Activated CD4-positive, alpha-beta T cell treated with anti-CD3 and anti-CD28 coated beads for 36 hours (primary cell): ENCODE results near the gene IGFLR1. TPM values are rescaled to one million over a fixed set of nuclear protein-coding genes. Genes with fewer than 3 reads are reported as not detected.

Experiments
- ATAC-seq: fragments of 200-7000 bp; cut with Tn5 transposase; one replicate; pipeline ENCODE4 v1.10.0; 2021; ENCODE audit warnings: mild to moderate bottlenecking, moderate library complexity
- CTCF ChIA-PET: fragments of 350-600 bp; sonication (Branson Sonifier 250); formaldehyde crosslinking; loops from one replicate; lab custom pipeline; 2021; ENCODE audit warnings: antibody characterized with exemption; lab: Charles Lee
- POLR2A ChIA-PET: fragments of 350-600 bp; sonication (Branson Sonifier 250); formaldehyde crosslinking; loops from one replicate; lab custom pipeline; 2021; ENCODE audit warnings: antibody characterized with exemption, inconsistent platforms; lab: Charles Lee
- DNase-seq: peaks from one replicate; pipeline ENCODE4 v3.0.0-alpha.2; 2020
- H3K27ac Mint-ChIP-seq: one replicate; pipeline ENCODE4 v1.8.0; 2021; ENCODE audit warnings: mixed read lengths
- H3K27me3 Mint-ChIP-seq: one replicate; pipeline ENCODE4 v1.8.0; 2021; ENCODE audit warnings: mixed read lengths
- H3K36me3 Mint-ChIP-seq: one replicate; pipeline ENCODE4 v1.8.0; 2021; ENCODE audit warnings: low read depth, mixed read lengths
- H3K4me1 Mint-ChIP-seq: one replicate; pipeline ENCODE4 v1.8.0; 2021; ENCODE audit warnings: mixed read lengths
- H3K4me3 Mint-ChIP-seq: one replicate; pipeline ENCODE4 v1.8.0; 2021; ENCODE audit warnings: mild to moderate bottlenecking, moderate library complexity, mixed read lengths
- H3K9me3 Mint-ChIP-seq: one replicate; pipeline ENCODE4 v1.8.0; 2021; ENCODE audit warnings: low read depth, mixed read lengths
- intact Hi-C, 2 experiments: fragments of 100-400 bp; cut with DNase I in 1 of 2; cut with micrococcal nuclease in 1 of 2; formaldehyde crosslinking; loops; one replicate each; pipeline versions ENCODE4 v1.14.2 to v1.15.1; 2022 to 2024; cut with DNase I, micrococcal nuclease
- total RNA-seq, 2 experiments: library from RNA; stranded (reverse); gene quantifications; one replicate each; pipeline ENCODE4 v1.2.3, GENCODE V29; 2021

Gene IGFLR1
- total RNA-seq, 2 experiments from 2014 or later, result 71.4 to 80.2 TPM

DNA sequence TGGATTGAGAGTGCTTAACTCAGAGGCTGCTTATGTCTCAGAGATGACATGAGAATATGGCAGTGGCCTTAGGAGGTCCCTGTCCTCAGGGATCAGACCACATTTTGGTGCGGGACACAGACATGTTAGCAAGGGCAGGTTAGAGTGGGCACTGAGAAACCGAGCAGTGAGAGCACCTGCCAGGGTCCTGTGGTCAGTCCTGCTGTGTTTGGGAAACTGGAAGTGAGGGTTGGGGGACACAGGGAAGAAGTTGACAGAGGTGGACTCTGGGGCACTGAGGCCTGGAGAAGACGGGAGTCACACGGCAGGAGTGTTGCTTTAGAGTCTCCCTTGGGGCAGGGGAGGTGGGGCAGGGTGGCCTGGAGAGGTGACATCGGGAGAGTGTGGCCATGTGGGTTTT, 7.4 kb downstream of the IGFLR1 start:
- DNase-seq (no peak), ATAC-seq (no peak)
- no peaks in the 10 kb centered on the region for H3K27me3 Mint-ChIP-seq
- no peaks in the 10 kb centered on the region for H3K9me3 Mint-ChIP-seq
- peak overlapping the region; percentile 14 for H3K27ac Mint-ChIP-seq
- intact Hi-C loops, result no loop called here
- peaks cover 3% of the 10 kb centered on the region for H3K4me1 Mint-ChIP-seq
- H3K36me3 Mint-ChIP-seq, result peaks cover 45% of the 10 kb centered on the region
- ChIA-PET CTCF (no interaction called here), POLR2A (no interaction called here)
- no peak overlapping the region for H3K4me3 Mint-ChIP-seq

DNA sequence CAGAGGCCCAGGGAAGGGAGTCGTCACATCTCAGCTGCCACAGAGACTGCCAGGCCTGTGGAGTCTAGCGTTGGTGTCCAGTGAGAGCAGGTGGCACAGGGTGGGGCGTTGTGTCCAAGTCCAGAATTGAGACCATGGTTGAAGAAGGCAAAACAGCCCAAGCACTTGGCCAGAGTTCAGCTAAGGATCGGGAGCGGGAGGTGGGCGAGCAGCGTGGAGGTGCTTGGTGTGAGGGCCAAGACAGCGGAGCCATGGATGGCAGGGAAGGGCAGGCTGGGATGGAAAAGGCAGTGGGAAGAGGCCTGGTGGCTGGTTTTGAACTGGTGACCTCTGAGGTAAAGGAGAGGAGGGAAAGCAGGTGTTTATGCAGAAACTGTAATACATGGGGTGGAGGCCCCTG, 8.0 kb downstream of the IGFLR1 start:
- H3K9me3 Mint-ChIP-seq, result no peaks in the 10 kb centered on the region
- no peak overlapping the region for H3K27ac Mint-ChIP-seq
- no peaks in the 10 kb centered on the region for H3K27me3 Mint-ChIP-seq
- H3K4me3 Mint-ChIP-seq, result no peak overlapping the region
- ATAC-seq (no peak), DNase-seq (no peak)
- POLR2A ChIA-PET, result no interaction called here
- intact Hi-C loops, result no loop called here
- CTCF ChIA-PET, result no interaction called here
- no peaks in the 10 kb centered on the region for H3K4me1 Mint-ChIP-seq
- peaks cover 49% of the 10 kb centered on the region for H3K36me3 Mint-ChIP-seq

DNA sequence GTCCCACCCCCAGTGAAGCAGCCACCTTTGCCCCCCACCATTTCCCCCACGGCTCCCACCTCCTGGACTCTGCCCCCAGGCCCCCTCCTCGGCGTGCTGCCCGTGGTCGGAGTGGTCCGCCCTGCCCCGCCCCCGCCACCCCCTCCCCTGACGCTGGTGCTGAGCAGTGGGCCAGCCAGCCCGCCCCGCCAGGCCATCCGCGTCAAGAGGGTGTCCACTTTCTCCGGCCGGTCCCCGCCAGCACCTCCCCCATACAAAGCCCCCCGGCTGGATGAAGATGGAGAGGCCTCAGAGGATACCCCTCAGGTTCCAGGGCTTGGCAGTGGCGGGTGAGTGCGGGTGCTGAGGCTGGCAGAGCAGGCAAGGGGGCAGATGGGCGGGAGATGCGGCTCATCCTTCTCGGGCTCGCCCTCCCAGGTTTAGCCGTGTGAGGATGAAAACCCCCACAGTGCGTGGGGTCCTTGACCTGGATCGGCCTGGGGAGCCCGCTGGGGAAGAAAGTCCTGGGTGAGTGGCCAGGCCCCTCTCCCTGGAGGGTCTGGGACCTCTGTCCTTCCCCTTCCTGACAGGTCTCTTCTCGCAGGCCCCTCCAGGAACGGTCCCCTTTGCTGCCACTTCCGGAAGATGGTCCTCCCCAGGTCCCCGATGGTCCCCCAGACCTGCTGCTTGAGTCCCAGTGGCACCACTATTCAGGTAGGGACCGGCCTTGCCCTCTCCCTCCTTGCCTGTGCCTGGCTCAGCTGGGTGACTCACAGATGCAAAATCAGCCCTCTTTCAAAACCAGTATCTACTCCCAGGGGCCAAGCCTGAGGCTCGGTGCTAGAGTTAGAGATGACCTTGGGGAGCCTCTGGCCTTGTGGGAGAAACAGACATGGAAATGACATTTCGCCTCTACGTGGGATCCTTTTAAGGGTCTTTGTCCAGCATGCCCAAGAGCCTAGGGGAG, 8.8 kb downstream of the IGFLR1 start:
- no peaks in the 10 kb centered on the region for H3K9me3 Mint-ChIP-seq
- H3K36me3 Mint-ChIP-seq, result peaks cover 53% of the 10 kb centered on the region

DNA sequence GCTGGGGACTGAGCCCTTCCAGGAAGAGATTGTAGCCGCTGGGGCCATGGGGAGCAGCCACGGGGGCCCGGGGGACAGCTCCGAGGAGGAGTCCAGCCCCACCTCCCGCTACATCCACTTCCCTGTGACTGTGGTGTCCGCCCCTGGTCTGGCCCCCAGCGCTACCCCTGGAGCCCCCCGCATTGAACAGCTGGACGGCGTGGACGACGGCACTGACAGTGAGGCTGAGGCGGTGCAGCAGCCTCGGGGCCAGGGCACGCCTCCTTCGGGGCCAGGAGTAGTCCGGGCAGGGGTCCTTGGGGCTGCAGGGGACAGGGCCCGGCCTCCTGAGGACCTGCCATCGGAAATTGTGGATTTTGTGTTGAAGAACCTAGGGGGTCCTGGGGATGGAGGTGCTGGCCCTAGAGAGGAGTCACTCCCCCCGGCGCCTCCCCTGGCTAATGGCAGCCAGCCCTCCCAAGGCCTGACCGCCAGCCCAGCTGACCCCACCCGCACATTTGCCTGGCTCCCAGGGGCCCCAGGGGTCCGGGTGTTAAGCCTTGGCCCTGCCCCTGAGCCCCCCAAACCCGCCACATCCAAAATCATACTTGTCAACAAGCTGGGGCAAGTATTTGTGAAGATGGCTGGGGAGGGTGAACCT, 9.6 kb downstream of the IGFLR1 start:
- CTCF ChIA-PET, result no interaction called here
- intact Hi-C loops, result no loop called here
- H3K36me3 Mint-ChIP-seq, result peaks cover 49% of the 10 kb centered on the region

More for the DNA sequence above, 8.8 kb downstream of the IGFLR1 start:
- POLR2A ChIA-PET, result no interaction called here
- DNase-seq (no peak), ATAC-seq (no peak)
- Mint-ChIP-seq H3K27ac (peak overlapping the region; percentile 4), H3K27me3 (no peaks in the 10 kb centered on the region), H3K4me3 (no peak overlapping the region), H3K4me1 (no peaks in the 10 kb centered on the region)
- intact Hi-C loops, result no loop called here
- CTCF ChIA-PET, result no interaction called here

DNA sequence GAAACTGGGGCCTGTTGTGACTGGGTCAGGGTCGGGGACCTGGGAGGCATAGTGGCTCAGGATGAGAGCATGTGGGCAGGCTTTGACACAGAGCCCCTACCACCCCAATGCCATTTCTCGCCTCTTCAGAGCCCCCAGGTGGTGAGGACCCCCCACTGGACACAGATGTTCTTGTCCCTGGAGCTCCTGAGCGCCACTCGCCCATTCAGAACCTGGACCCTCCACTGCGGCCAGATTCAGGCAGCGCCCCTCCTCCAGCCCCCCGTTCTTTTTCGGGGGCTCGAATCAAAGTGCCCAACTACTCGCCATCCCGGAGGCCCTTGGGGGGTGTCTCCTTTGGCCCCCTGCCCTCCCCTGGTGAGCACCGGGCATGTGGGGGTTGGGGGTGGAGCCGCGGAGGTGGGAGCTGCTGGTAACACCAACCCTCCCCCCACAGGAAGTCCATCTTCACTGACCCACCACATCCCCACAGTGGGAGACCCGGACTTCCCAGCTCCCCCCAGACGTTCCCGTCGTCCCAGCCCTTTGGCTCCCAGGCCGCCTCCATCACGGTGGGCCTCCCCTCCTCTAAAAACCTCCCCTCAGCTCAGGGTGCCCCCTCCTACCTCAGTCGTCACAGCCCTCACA, 10.4 kb downstream of the IGFLR1 start:
- no peak for ATAC-seq
- no peaks in the 10 kb centered on the region for H3K4me1 Mint-ChIP-seq
- H3K9me3 Mint-ChIP-seq, result no peaks in the 10 kb centered on the region
- POLR2A ChIA-PET, result interaction anchor here (0.7 kb wide), 1 partner anchor 13 kb away, joined by 4 read pairs; no protein-coding TSS in a partner anchor
- H3K4me3 Mint-ChIP-seq, result no peak overlapping the region
- CTCF ChIA-PET, result interaction anchor here (0.6 kb wide), 1 partner anchor 35 kb away, joined by 3 read pairs; no protein-coding TSS in a partner anchor
- H3K36me3 Mint-ChIP-seq, result peaks cover 50% of the 10 kb centered on the region
- DNase-seq, result no peak
- H3K27ac Mint-ChIP-seq, result no peak overlapping the region
- intact Hi-C loops, result no loop called here
- no peaks in the 10 kb centered on the region for H3K27me3 Mint-ChIP-seq

More for the DNA sequence above, 9.6 kb downstream of the IGFLR1 start:
- Mint-ChIP-seq H3K4me1 (no peaks in the 10 kb centered on the region), H3K27me3 (no peaks in the 10 kb centered on the region), H3K4me3 (no peak overlapping the region), H3K27ac (no peak overlapping the region), H3K9me3 (no peaks in the 10 kb centered on the region)
- POLR2A ChIA-PET, result interaction anchor here (0.7 kb wide), 1 partner anchor 14 kb away, joined by 4 read pairs; no protein-coding TSS in a partner anchor
- DNase-seq, result no peak
- ATAC-seq, result no peak

DNA sequence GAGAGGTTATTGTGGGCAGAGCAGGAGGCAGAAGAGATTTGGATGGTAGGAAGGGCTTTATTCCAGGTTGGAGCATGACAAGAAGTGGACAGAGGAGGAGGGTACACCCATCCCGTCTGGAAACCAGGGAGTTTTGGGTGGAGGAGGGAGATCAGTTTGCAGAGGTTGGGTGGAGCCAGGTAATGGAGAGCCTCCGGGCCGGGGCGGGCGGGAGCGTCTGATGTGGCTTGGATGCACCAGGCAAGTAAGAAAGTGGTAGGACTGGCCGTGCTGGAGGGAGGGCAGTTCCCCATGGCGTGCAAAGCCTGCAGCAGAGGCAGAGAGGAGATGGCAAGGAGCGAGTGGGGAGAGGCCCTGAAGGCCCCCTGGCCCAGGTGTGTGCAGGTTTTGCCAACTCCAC, 10.9 kb downstream of the IGFLR1 start:
- H3K4me3 Mint-ChIP-seq, result no peak overlapping the region
- ChIA-PET CTCF (no interaction called here), POLR2A (no interaction called here)
- ATAC-seq (no peak), DNase-seq (no peak)
- H3K4me1 Mint-ChIP-seq, result no peaks in the 10 kb centered on the region
- peaks cover 49% of the 10 kb centered on the region for H3K36me3 Mint-ChIP-seq
- no peak overlapping the region for H3K27ac Mint-ChIP-seq
- intact Hi-C loops, result no loop called here
- H3K27me3 Mint-ChIP-seq, result no peaks in the 10 kb centered on the region
- H3K9me3 Mint-ChIP-seq, result no peaks in the 10 kb centered on the region

DNA sequence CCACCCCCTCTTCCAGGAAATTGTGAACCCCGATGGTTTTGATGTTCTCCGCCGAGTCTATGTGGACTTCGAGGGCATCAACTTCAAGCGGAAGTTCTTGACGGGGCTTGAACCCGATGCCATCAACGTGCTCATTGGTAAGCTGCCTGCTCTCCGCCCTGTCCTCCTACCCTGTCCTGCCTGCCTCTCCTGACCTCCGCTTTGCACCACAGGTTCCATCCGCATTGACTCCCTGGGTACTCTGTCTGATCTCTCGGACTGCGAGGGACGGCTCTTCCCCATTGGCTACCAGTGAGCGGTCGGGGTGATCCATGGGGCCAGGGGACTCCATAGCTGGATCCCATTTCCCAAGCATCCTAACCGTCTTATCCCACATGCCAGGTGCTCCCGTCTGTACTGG, 11.9 kb downstream of the IGFLR1 start:
- Mint-ChIP-seq H3K36me3 (peaks cover 50% of the 10 kb centered on the region), H3K4me3 (no peak overlapping the region), H3K9me3 (no peaks in the 10 kb centered on the region), H3K4me1 (no peaks in the 10 kb centered on the region), H3K27me3 (no peaks in the 10 kb centered on the region), H3K27ac (no peak overlapping the region)
- DNase-seq, result no peak
- POLR2A ChIA-PET, result interaction anchor here (1.0 kb wide), 1 partner anchor 10 kb away, joined by 3 read pairs; no protein-coding TSS in a partner anchor
- CTCF ChIA-PET, result no interaction called here
- intact Hi-C loops, result no loop called here
- no peak for ATAC-seq

DNA sequence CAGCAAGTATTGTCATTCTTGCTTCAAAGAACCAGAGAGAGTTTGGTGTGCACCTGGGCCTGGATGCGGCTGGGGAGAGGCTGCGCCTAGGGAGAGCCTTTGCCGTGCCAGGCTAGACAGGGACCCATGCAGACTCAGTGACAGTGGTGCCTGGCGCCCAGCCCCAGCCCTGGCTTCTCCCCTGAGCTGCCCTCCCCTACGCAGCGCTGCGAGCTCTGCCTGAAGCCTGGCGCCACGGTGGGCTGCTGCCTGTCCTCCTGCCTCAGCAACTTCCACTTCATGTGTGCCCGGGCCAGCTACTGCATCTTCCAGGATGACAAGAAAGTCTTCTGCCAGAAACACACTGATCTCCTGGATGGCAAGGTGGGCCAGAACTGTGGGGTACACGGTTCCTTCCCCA, 12.5 kb downstream of the IGFLR1 start:
- intact Hi-C loops, result no loop called here
- H3K27me3 Mint-ChIP-seq, result no peaks in the 10 kb centered on the region
- H3K4me3 Mint-ChIP-seq, result no peak overlapping the region
- DNase-seq, result no peak
- ChIA-PET POLR2A (interaction anchor here (0.7 kb wide), 2 partner anchors 10 to 11 kb away, joined by 3 to 4 read pairs; no protein-coding TSS in a partner anchor), CTCF (no interaction called here)
- no peaks in the 10 kb centered on the region for H3K9me3 Mint-ChIP-seq
- peaks cover 56% of the 10 kb centered on the region for H3K36me3 Mint-ChIP-seq
- no peaks in the 10 kb centered on the region for H3K4me1 Mint-ChIP-seq
- H3K27ac Mint-ChIP-seq, result no peak overlapping the region
- no peak for ATAC-seq

DNA sequence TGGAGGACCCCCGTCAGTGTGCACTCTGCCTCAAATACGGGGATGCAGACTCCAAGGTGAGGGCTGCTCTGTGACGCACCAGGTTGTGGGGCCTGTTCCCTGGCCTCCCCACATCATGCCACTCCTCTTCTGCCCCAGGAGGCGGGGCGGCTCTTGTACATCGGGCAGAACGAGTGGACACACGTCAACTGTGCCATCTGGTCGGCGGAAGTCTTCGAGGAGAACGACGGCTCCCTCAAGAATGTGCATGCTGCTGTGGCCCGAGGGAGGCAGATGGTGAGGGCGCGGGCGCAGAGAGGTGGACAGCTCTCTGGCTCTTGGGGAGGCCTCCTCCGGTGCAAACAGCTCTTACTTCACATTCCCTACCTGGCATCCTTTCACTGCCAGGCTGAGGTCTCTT, 13.2 kb downstream of the IGFLR1 start:
- H3K27ac Mint-ChIP-seq, result no peak overlapping the region
- POLR2A ChIA-PET, result no interaction called here
- DNase-seq (no peak), ATAC-seq (no peak)
- no peaks in the 10 kb centered on the region for H3K27me3 Mint-ChIP-seq
- CTCF ChIA-PET, result no interaction called here
- intact Hi-C loops, result no loop called here
- peaks cover 59% of the 10 kb centered on the region for H3K36me3 Mint-ChIP-seq
- H3K4me3 Mint-ChIP-seq, result no peak overlapping the region
- no peaks in the 10 kb centered on the region for H3K4me1 Mint-ChIP-seq
- no peaks in the 10 kb centered on the region for H3K9me3 Mint-ChIP-seq

DNA sequence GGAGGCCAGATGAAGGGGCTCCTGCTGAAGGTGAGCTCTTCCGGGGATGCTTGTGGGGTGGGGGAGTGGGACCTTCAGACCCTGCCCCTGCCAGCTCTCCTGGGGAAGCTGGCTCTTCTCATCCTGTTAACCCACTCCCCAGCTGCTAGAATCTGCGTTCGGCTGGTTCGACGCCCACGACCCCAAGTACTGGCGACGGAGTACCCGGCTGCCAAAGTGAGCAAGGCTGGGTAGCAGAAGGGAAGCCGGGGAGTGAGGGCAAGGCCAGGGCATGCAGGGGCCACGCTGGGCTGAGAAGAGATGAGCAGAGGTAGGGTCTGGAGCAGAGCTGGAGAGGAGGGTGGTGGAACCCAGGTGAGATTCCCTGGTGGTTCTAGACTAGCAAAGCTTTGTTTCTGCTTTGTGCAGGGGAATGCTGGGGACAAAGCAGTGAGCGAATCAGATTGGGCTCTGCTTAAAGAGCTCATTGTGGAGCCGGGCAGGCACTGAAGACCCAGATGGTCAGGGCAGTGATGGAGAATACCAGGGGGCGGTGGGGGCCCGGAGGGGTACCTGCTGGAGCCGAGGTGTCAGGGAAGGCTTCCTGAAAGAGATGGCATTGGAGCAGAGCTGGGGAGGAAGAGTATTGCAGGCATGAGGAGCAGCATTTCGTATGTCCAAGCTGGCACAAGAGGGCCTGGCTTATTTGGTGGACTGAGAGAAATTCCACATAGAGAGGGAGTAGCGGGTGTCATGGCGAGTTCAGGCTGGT, 14.1 kb downstream of the IGFLR1 start:
- CTCF ChIA-PET, result interaction anchor here (0.6 kb wide), 1 partner anchor 12 kb away, joined by 3 read pairs; no protein-coding TSS in a partner anchor
- no peak for DNase-seq
- POLR2A ChIA-PET, result interaction anchor here (1.1 kb wide), 1 partner anchor 10 kb away, joined by 3 read pairs; no protein-coding TSS in a partner anchor
- no peaks in the 10 kb centered on the region for H3K9me3 Mint-ChIP-seq
- no peaks in the 10 kb centered on the region for H3K4me1 Mint-ChIP-seq
- H3K4me3 Mint-ChIP-seq, result no peak overlapping the region
- intact Hi-C loops, result no loop called here
- no peak overlapping the region for H3K27ac Mint-ChIP-seq
- ATAC-seq, result no peak
- H3K36me3 Mint-ChIP-seq, result peaks cover 61% of the 10 kb centered on the region
- H3K27me3 Mint-ChIP-seq, result no peaks in the 10 kb centered on the region
